H9 (cell line): ENCODE measurements around the gene CLN5. TPM values are rescaled to one million over a fixed set of nuclear protein-coding genes. Genes with fewer than 3 reads are reported as not detected.
A peak's percentile ranks its signal among the peaks of the same experiment; 100 is the strongest.

Experiments
- DNase-seq: peaks from one replicate; pipeline ENCODE4 v3.0.0-alpha.2; 2017
- H2AFZ ChIP-seq: one replicate; pipeline ENCODE4 v1.6.1; 2013; ENCODE audit warnings: mild to moderate bottlenecking, low read length, control low read depth, moderate library complexity
- H2AK5ac ChIP-seq: 2 replicates; pipeline ENCODE4 v1.6.1; 2013; ENCODE audit warnings: low read length, control low read depth, mixed read lengths; ENCODE audit not compliant: insufficient read length
- H2BK120ac ChIP-seq: one replicate; pipeline ENCODE4 v1.6.1; 2013; ENCODE audit warnings: low read depth, mild to moderate bottlenecking, low read length, control low read depth, inconsistent platforms; ENCODE audit not compliant: poor library complexity, severe bottlenecking
- H2BK12ac ChIP-seq: 2 replicates; pipeline ENCODE4 v1.6.1; 2013; ENCODE audit warnings: low read length, control low read depth, mixed read lengths, low read depth; ENCODE audit not compliant: insufficient read length
- H2BK15ac ChIP-seq: 2 replicates; pipeline ENCODE4 v1.6.1; 2013; ENCODE audit warnings: low read depth, low read length, control low read depth
- H2BK20ac ChIP-seq: one replicate; pipeline ENCODE4 v1.6.1; 2013; ENCODE audit warnings: low read depth, mild to moderate bottlenecking, low read length, control low read depth, inconsistent platforms; ENCODE audit not compliant: poor library complexity, severe bottlenecking
- H2BK5ac ChIP-seq: 2 replicates; pipeline ENCODE4 v1.6.1; 2013; ENCODE audit warnings: low read length, control low read depth, mixed read lengths; ENCODE audit not compliant: insufficient read length
- H3K14ac ChIP-seq: 2 replicates; pipeline ENCODE4 v1.6.1; 2013; ENCODE audit warnings: low read length, control low read depth; ENCODE audit not compliant: insufficient read depth
- H3K18ac ChIP-seq: 2 replicates; pipeline ENCODE4 v1.6.1; 2013; ENCODE audit warnings: low read depth, mild to moderate bottlenecking, mixed read lengths, low read length, control low read depth; ENCODE audit not compliant: insufficient read length
- H3K23ac ChIP-seq: 2 replicates; pipeline ENCODE4 v1.6.1; 2013; ENCODE audit warnings: low read length, control low read depth, mixed read lengths, low read depth; ENCODE audit not compliant: insufficient read length
- H3K23me2 ChIP-seq: 2 replicates; pipeline ENCODE4 v1.6.1; 2013; ENCODE audit warnings: low read depth, mild to moderate bottlenecking, mixed read lengths, low read length, control low read depth; ENCODE audit not compliant: insufficient read length, poor library complexity, severe bottlenecking
- H3K27ac ChIP-seq: 2 replicates; pipeline ENCODE4 v1.5.1; 2013; ENCODE audit warnings: low read length, control low read depth, mixed read lengths, low read depth; ENCODE audit not compliant: insufficient read length
- H3K27me3 ChIP-seq: 2 replicates; pipeline ENCODE4 v1.6.1; 2013; ENCODE audit warnings: low read length, control low read depth, inconsistent platforms; ENCODE audit not compliant: insufficient read depth
- H3K4ac ChIP-seq: 2 replicates; pipeline ENCODE4 v1.6.1; 2013; ENCODE audit warnings: low read depth, mild to moderate bottlenecking, control low read depth, inconsistent platforms, low read length, moderate library complexity
- H3K4me1 ChIP-seq: 2 replicates; pipeline ENCODE4 v1.6.1; 2013; ENCODE audit warnings: low read length, control low read depth, inconsistent platforms; ENCODE audit not compliant: insufficient read depth
- H3K4me2 ChIP-seq: 2 replicates; pipeline ENCODE4 v1.6.1; 2013; ENCODE audit warnings: low read length, control low read depth, mixed read lengths; ENCODE audit not compliant: insufficient read length, insufficient read depth
- H3K56ac ChIP-seq: 2 replicates; pipeline ENCODE4 v1.6.1; 2013; ENCODE audit warnings: low read depth, mild to moderate bottlenecking, mixed read lengths, low read length, control low read depth; ENCODE audit not compliant: insufficient read length
- H3K79me1 ChIP-seq: 2 replicates; pipeline ENCODE4 v1.6.1; 2013; ENCODE audit warnings: low read depth, mild to moderate bottlenecking, moderate library complexity, low read length, control low read depth, inconsistent platforms; ENCODE audit not compliant: insufficient read depth, poor library complexity, severe bottlenecking
- H3K79me2 ChIP-seq: 2 replicates; pipeline ENCODE4 v1.6.1; 2013; ENCODE audit warnings: low read length, control low read depth, inconsistent platforms; ENCODE audit not compliant: insufficient read depth
- H3K9ac ChIP-seq: 2 replicates; pipeline ENCODE4 v1.6.1; 2013; ENCODE audit warnings: low read length, control low read depth, mixed read lengths; ENCODE audit not compliant: insufficient read length; ENCODE audit errors: extremely low read depth
- H3K9me3 ChIP-seq: one replicate; pipeline ENCODE4 v1.6.1; 2013; ENCODE audit warnings: low read depth, low read length, inconsistent platforms; ENCODE audit not compliant: control insufficient read depth
- H3T11ph ChIP-seq: one replicate; pipeline ENCODE4 v1.6.1; 2013; ENCODE audit warnings: mild to moderate bottlenecking, low read length, control low read depth, inconsistent platforms
- H4K20me1 ChIP-seq: one replicate; pipeline ENCODE4 v1.6.1; 2013; ENCODE audit not compliant: control insufficient read depth, insufficient read length, insufficient read depth
- H4K5ac ChIP-seq: 2 replicates; pipeline ENCODE4 v1.6.1; 2013; ENCODE audit warnings: low read depth, mild to moderate bottlenecking, mixed read lengths, low read length, control low read depth; ENCODE audit not compliant: insufficient read length
- H4K8ac ChIP-seq: replicated peaks from 2 replicates; pipeline ENCODE4 v1.6.1; 2013; ENCODE audit warnings: low read length, control low read depth, mixed read lengths, low read depth; ENCODE audit not compliant: insufficient read length
- H4K91ac ChIP-seq: 2 replicates; pipeline ENCODE4 v1.6.1; 2013; ENCODE audit warnings: low read depth, mild to moderate bottlenecking, moderate library complexity, mixed read lengths, low read length, control low read depth; ENCODE audit not compliant: insufficient read length
- H3K27ac Mint-ChIP-seq, 3 experiments: 2 replicates in 2 of 3; 3 replicates in 1 of 3; pipeline ENCODE4 v1.8.0; 2020 to 2021; ENCODE audit warnings: mixed read lengths in 3 of 3, mild to moderate bottlenecking in 1 of 3, moderate library complexity in 1 of 3
- H3K27me3 Mint-ChIP-seq: 2 replicates; pipeline ENCODE4 v1.8.0; 2021; ENCODE audit warnings: low read depth, mild to moderate bottlenecking, moderate library complexity, mixed read lengths
- H3K36me3 Mint-ChIP-seq, 3 experiments: 2 replicates in 2 of 3; 3 replicates in 1 of 3; pipeline ENCODE4 v1.8.0; 2020 to 2021; ENCODE audit warnings: low read depth in 3 of 3, mixed read lengths in 3 of 3; ENCODE audit not compliant: insufficient read depth in 1 of 3
- H3K4me1 Mint-ChIP-seq, 2 experiments: 2 replicates each; pipeline ENCODE4 v1.8.0; 2020; ENCODE audit warnings: mixed read lengths in 2 of 2
- H3K4me3 Mint-ChIP-seq, 2 experiments: 2 replicates in 1 of 2; 3 replicates in 1 of 2; pipeline ENCODE4 v1.8.0; 2020 to 2021; ENCODE audit warnings: mild to moderate bottlenecking in 2 of 2, mixed read lengths in 2 of 2, moderate library complexity in 1 of 2
- H3K9me3 Mint-ChIP-seq, 2 experiments: 2 replicates in 1 of 2; 3 replicates in 1 of 2; pipeline ENCODE4 v1.8.0; 2020; ENCODE audit warnings: mild to moderate bottlenecking in 2 of 2, mixed read lengths in 2 of 2, moderate library complexity in 1 of 2
- WGBS: extraction: QIAGEN DNeasy Blood & Tissue Kit; methylation state at CpG from one replicate; pipeline ENCODE4 v1.1.7; 2013; ENCODE audit warnings: missing lambda C conversion rate, low lambda C conversion rate, mixed read lengths; ENCODE audit not compliant: insufficient read length; ENCODE audit errors: extremely low coverage; 5-methylcytosine and 5-hydroxymethylcytosine counted together
- total RNA-seq: library from RNA; stranded (reverse); gene quantifications from 2 replicates; pipeline ENCODE4 v1.2.1, GENCODE V29; 2021
- TF ChIP-seq, protein P1 (sequence below): fragments of 200-600 bp; sonication (generic); conservative IDR thresholded peaks from 3 replicates; pipeline ENCODE4 v1.8.0; 2021; ENCODE audit warnings: antibody characterized with exemption, mild to moderate bottlenecking

CLN5 gene
- total RNA-seq, 1 experiment from 2014 or later: 8.3 TPM

DNA sequence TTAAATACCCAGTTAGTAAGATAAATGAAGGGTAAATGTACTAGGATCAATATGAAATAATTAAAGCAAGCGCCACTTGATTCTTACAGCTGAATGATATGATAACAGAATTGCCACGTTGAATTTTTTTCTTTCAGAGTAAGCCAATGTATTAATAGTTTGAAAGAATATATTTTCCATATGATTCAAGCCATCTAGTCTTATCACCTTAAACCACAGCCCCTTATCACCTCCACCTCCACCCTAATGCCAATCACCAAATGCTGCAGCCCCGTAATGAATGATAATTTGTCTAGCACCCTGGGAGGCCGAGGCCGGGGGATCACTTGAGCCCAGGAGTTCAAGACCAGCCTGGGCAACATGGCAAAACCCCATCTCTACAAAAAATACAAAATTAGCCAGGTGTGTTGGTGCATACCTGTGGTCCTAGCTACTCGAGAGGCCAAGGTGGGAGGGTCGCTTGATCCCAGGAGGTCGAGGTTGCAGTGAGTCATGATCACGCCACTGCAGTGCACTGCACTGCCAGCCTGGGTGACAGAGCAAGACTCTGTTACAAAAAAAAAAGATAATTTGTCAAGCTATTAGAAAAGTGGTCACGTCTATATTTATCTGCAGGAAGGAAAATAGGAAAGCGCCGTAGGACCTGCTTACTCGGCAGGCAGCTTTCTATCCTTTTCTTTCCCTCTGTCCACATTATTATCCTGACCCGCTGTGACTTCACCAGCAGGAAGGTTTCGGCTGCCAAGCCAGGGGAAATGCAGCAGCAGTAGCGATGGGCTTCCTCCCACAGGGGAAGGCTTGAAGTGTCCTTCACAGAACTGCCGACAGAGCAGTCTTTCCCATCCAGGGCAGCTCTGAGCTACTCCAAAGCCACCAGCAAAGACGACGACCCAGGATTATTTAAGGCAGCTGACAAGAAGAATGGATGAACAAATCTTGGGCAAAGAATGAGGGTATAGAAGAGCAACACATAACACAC, 19.7 kb upstream of the CLN5 start:
- no peak overlapping the region for H3K14ac ChIP-seq
- H3K9me3 Mint-ChIP-seq: no peaks in the 10 kb centered on the region
- no peak overlapping the region for H2AK5ac ChIP-seq
- H3K4me1 ChIP-seq: no peaks in the 10 kb centered on the region; the same call in 1 of the 2 replicates
- H2BK12ac ChIP-seq: peak overlapping the region; percentile 82
- H3K27ac Mint-ChIP-seq: peak overlapping the region in 1 of 3 experiments; percentile 93; a peak in 1 of 7 replicates
- peak overlapping the region; percentile 79 for H3K18ac ChIP-seq
- no peak overlapping the region for H3K4me2 ChIP-seq
- no peaks in the 10 kb centered on the region for H3K27me3 ChIP-seq
- no peak overlapping the region for H3K4ac ChIP-seq
- peaks cover 12 to 14% of the 10 kb centered on the region in 2 experiments for H3K4me1 Mint-ChIP-seq
- no peak overlapping the region for H3K9ac ChIP-seq
- no peaks in the 10 kb centered on the region for H3K23me2 ChIP-seq
- peak; percentile 33 for DNase-seq
- TF ChIP-seq, protein P1, sequence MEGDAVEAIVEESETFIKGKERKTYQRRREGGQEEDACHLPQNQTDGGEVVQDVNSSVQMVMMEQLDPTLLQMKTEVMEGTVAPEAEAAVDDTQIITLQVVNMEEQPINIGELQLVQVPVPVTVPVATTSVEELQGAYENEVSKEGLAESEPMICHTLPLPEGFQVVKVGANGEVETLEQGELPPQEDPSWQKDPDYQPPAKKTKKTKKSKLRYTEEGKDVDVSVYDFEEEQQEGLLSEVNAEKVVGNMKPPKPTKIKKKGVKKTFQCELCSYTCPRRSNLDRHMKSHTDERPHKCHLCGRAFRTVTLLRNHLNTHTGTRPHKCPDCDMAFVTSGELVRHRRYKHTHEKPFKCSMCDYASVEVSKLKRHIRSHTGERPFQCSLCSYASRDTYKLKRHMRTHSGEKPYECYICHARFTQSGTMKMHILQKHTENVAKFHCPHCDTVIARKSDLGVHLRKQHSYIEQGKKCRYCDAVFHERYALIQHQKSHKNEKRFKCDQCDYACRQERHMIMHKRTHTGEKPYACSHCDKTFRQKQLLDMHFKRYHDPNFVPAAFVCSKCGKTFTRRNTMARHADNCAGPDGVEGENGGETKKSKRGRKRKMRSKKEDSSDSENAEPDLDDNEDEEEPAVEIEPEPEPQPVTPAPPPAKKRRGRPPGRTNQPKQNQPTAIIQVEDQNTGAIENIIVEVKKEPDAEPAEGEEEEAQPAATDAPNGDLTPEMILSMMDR: no peak
- H4K91ac ChIP-seq: no peak overlapping the region
- H2BK15ac ChIP-seq: no peak overlapping the region
- H3K56ac ChIP-seq: no peak overlapping the region
- no peak overlapping the region for H3K27ac ChIP-seq
- H2BK20ac ChIP-seq: no peak overlapping the region
- WGBS: no CpG with 5 or more reads among the region's 19 CpGs
- H3K36me3 Mint-ChIP-seq: no peaks in the 10 kb centered on the region
- H4K8ac ChIP-seq: no peak overlapping the region
- H3K23ac ChIP-seq: no peak overlapping the region
- H3K4me3 Mint-ChIP-seq: no peak overlapping the region
- H3K79me2 ChIP-seq: no peaks in the 10 kb centered on the region
- H3K27me3 Mint-ChIP-seq: no peaks in the 10 kb centered on the region; the same call in 1 of the 2 replicates
- no peak overlapping the region for H2BK5ac ChIP-seq
- H3T11ph ChIP-seq: no peak overlapping the region
- no peak overlapping the region for H2AFZ ChIP-seq
- no peak overlapping the region for H4K5ac ChIP-seq
- H2BK120ac ChIP-seq: no peak overlapping the region
- no peaks in the 10 kb centered on the region for H3K9me3 ChIP-seq
- no peaks in the 10 kb centered on the region for H4K20me1 ChIP-seq
- no peaks in the 10 kb centered on the region for H3K79me1 ChIP-seq
